HepG2 (cell line): ENCODE measurements around the gene RAMP1. TPM values are rescaled to one million over a fixed set of nuclear protein-coding genes. Genes with fewer than 3 reads are reported as not detected.

Source experiments
- ADNP ChIP-seq: sonication (generic); formaldehyde crosslinking; IDR thresholded peaks from 2 replicates; pipeline ENCODE4 v1.4.0; 2020; ENCODE audit warnings: missing genetic modification reagents
- AHDC1 ChIP-seq: sonication (generic); formaldehyde crosslinking; IDR thresholded peaks from 2 replicates; pipeline ENCODE4 v1.5.1; 2020; ENCODE audit warnings: mild to moderate bottlenecking, missing genetic modification reagents, borderline replicate concordance
- FOXA3 ChIP-seq: IDR thresholded peaks from 2 replicates; pipeline ENCODE4 v1.6.1; 2016; ENCODE audit warnings: missing genetic modification reagents, missing compliant biosample characterization
- FOXM1 ChIP-seq: sonication (generic); formaldehyde crosslinking; IDR thresholded peaks from 2 replicates; pipeline ENCODE4 v1.5.0; 2020; ENCODE audit warnings: missing genetic modification reagents
- HNF4A ChIP-seq: sonication (generic); formaldehyde crosslinking; IDR thresholded peaks from 2 replicates; pipeline ENCODE4 v1.4.0; 2020; ENCODE audit warnings: missing genetic modification reagents
- MIXL1 ChIP-seq: IDR thresholded peaks from 2 replicates; pipeline ENCODE4 v1.6.1; 2016
- NR2C2 ChIP-seq: sonication (generic); formaldehyde crosslinking; IDR thresholded peaks from 2 replicates; pipeline ENCODE4 v1.4.0; 2020; ENCODE audit warnings: missing genetic modification reagents, mild to moderate bottlenecking, moderate library complexity, borderline replicate concordance
- PATZ1 ChIP-seq: sonication (generic); formaldehyde crosslinking; IDR thresholded peaks from 2 replicates; pipeline ENCODE4 v1.4.0; 2020; ENCODE audit warnings: missing genetic modification reagents
- RFX5 ChIP-seq: IDR thresholded peaks from 2 replicates; pipeline ENCODE4 v1.6.1; 2011; ENCODE audit warnings: low read depth, low read length, improper control_type of control experiment
- THAP7 ChIP-seq: sonication (generic); formaldehyde crosslinking; IDR thresholded peaks from 2 replicates; pipeline ENCODE4 v1.8.1; 2023; ENCODE audit warnings: mild to moderate bottlenecking, missing genetic modification reagents
- ZBTB2 ChIP-seq: sonication (generic); formaldehyde crosslinking; IDR thresholded peaks from 2 replicates; pipeline ENCODE4 v1.8.0; 2022; ENCODE audit warnings: low read depth, missing genetic modification reagents
- ZNF280D ChIP-seq: sonication (generic); formaldehyde crosslinking; IDR thresholded peaks from 2 replicates; pipeline ENCODE4 v1.5.1; 2020; ENCODE audit warnings: mild to moderate bottlenecking, missing genetic modification reagents
- ZNF547 ChIP-seq: sonication (generic); formaldehyde crosslinking; IDR thresholded peaks from 2 replicates; pipeline ENCODE4 v1.5.1; 2020; ENCODE audit warnings: mild to moderate bottlenecking, missing genetic modification reagents
- ZNF775 ChIP-seq: sonication (generic); formaldehyde crosslinking; IDR thresholded peaks from 2 replicates; pipeline ENCODE4 v1.4.0; 2020; ENCODE audit warnings: missing genetic modification reagents, mild to moderate bottlenecking, moderate library complexity, borderline replicate concordance
- polyA plus RNA-seq, 8 experiments: library from polyadenylated mRNA; depleted of rRNA in 3 of 8; stranded (reverse) in 7 of 8; unstranded in 1 of 8; fragments of >200 nt; fragmentation: Illumina TruSeq in 4 of 8; extraction: Trizol in 4 of 8; gene quantifications; 2 replicates each; pipeline versions ENCODE4 v1.2.1 to v1.2.3, GENCODE V29; 2011 to 2016; ENCODE audit warnings: low read depth in 4 of 8, missing spikeins in 1 of 8, mixed read lengths in 1 of 8; ENCODE audit not compliant: insufficient read depth in 1 of 8
- total RNA-seq, 5 experiments: library from RNA; depleted of rRNA; stranded (reverse); fragments of >200 nt; fragmentation: Illumina TruSeq; extraction: Trizol; gene quantifications; 2 replicates each; pipeline ENCODE4 v1.2.3, GENCODE V29; 2016; ENCODE audit warnings: low read depth in 1 of 5

RAMP1 gene
- total and polyA plus RNA-seq, 2 of the 13 experiments (the other 11 are each of a cell fraction or from before 2014, with no cell fraction given), result 0.29 to 0.61 TPM

- TF ChIP-seq ZNF280D (CRISPR knock-in tag) (no peak), ZNF775 (no peak), FOXM1 (no peak), ZBTB2 (CRISPR knock-in tag) (no peak), ADNP (CRISPR knock-in tag) (no peak), NR2C2 (CRISPR knock-in tag) (no peak), AHDC1 (CRISPR knock-in tag) (peak; percentile 26; the same call in 1 of the 2 replicates), MIXL1 (peak; percentile 53; the same call in 1 of the 2 replicates), FOXA3 (CRISPR knock-in tag) (0 out of 2 replicates have a peak, but pooled peaks have one; percentile 31), THAP7 (CRISPR knock-in tag) (no peak), PATZ1 (CRISPR knock-in tag) (no peak), RFX5 (no peak), ZNF547 (CRISPR knock-in tag) (no peak), HNF4A (peak; percentile 78)
Observed at GRCh38 chr2:237830522-237830921, 28.9 kb upstream of the RAMP1 start (continued).
